GM18507 (cell line): ENCODE measurements around the gene SERPINA3.

Source experiments
- DNase-seq: peaks from one replicate; pipeline ENCODE4 v3.0.0; 2011; ENCODE audit warnings: low read depth; ENCODE audit not compliant: insufficient read length; ENCODE audit errors: extremely low spot score
- FAIRE-seq: peaks from 2 replicates; lab custom pipeline; 2011; peaks lifted over from hg19 to GRCh38; lab: Jason Lieb, UNC

The SERPINA3 gene

DNA sequence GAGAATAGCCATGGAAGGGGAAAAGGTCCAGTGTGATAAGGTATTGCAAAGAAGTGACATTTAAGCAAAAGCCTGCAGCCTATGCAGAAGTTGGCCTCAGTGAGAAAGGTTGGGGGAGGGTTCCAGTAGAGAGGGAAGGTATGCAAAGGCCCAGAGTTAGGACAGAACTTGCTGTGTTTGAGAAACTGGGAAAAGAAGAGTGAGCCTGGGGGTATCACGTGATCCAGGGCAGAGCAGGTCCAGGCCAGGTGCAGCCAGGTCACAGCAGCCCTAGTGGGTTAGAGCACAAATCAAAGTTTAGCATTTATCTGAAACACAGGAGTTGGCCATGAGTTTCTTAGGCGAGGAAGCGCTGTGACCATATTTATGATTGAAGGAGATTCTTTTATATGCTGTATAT lies 29.3 kb upstream of the SERPINA3 start:
- FAIRE-seq = no peak
- DNase-seq = no peak

DNA sequence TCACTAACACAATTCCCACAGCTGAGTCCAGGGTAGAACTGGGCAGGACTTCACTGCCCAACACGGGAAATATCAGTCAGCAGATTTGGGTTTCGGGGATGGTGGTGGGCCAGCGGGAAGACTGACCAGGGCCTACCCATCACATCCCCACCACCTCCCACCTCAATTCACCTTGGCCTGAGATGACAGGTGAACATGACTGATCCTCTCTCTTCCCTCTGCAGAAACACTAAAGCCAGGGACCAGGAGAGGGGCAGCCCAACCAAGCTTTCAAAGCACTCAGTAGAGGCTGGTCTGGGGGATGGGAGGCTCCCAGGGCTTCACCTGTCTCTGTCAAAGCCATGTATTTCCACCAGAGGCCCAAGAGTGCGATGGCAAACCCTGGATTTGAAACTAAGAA lies 28.6 kb upstream of the SERPINA3 start:
- no peak for FAIRE-seq

DNA sequence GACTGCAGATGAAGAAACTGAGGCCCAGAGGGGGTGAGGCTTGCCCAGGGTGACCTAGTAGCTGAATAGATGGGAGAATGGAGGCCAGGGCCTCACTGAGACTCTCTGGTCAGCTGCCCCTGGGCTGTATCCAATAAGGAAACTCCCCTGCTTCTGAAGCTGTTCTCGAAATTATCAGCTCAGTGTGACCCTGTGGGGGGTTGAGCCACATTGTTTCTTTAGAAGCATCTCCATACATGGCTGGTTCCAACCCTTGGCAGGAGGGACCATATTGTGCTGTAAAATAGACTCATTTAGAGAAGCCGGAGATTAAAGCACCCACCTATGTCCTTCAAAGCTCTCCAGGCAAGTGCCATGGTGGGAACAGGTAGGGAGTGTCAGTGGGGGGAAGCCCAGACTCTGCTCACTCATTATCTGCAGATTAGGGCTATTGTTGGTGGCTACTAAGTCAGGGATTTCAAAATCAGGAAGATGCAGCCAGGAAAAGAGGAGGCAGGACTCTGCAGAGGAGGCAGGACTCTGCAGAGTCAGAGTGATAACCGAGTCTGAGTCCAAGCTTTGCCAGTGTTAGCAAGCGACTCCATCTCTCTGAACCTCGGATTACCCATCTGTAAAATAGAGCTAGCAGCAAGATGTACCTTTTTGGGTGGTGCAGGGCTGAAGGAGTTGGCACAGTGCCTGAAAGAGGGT lies 27.5 kb upstream of the SERPINA3 start:
- FAIRE-seq = no peak
- DNase-seq = no peak

More for the DNA sequence above, 28.6 kb upstream of the SERPINA3 start:
- no peak for DNase-seq

DNA sequence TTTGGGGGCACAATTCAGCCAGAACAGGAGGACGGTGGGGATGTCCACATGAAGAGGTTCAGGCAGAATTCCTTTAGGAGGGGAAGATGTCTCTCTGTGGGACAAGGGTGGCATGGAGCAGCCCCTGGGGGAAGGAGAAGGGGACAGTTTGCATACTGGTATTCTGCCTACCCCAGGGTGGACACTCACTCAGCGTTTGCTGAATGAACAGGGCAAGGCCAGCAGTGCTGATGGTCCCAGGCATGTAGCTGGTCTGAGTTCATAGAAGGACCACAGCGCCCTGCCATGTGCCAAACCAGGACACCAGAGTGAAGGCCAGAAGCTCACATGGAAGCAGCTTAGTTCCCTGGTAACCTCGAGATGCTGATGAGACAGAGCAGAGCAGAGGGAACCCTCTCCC lies 25.6 kb upstream of the SERPINA3 start:
- no peak for FAIRE-seq
- DNase-seq = no peak

DNA sequence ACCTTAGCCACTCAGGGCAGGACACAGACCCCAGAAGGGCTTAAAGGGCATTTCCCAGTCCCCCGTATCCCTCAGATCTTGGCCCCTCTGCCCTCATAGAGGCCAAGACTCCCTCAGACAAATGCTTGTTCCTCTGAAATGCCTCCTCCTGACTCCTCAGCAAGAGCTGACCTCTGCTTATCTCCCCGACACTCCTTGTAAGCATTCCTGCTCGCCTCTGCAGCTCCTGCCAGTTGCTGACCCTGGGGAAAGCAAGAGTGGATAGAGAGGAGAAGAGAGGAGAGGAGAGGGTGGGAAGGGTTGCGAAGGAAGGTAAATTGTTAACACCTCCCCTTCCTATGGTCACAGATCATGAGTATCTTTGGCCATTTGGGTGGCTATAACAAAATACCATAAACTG lies 23.9 kb upstream of the SERPINA3 start:
- FAIRE-seq (no peak), DNase-seq (no peak)

DNA sequence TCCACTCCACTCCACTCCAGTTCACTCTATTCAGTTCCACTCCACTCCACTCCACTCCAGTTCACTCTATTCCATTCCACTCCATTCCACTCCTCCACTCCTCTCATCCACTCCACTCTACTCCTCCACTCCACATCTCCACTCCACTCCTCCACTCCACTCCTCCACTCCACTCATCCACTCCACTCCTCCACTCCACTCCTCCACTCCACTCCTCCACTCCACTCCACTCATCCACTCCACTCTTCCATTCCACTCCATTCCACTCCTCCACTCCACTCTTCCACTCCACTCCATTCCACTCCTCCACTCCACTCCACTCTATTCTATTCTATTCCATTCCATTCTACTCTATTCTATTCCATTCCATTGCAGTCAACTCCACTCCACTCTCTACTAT lies 21.1 kb upstream of the SERPINA3 start:
- FAIRE-seq (no peak), DNase-seq (no peak)

DNA sequence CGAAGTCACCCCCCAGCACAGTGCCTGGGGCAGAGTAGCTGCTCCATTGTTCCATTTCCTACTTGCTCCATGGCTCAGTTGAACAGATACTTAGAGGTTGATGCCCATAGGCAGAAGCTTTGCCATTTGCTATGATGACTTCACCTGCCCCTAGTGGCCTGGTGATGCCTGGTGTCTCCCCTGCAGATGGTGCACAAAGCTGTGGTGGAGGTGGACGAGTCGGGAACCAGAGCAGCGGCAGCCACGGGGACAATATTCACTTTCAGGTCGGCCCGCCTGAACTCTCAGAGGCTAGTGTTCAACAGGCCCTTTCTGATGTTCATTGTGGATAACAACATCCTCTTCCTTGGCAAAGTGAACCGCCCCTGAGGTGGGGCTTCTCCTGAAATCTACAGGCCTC lies 20.3 kb upstream of the SERPINA3 start:
- DNase-seq (no peak), FAIRE-seq (no peak)

DNA sequence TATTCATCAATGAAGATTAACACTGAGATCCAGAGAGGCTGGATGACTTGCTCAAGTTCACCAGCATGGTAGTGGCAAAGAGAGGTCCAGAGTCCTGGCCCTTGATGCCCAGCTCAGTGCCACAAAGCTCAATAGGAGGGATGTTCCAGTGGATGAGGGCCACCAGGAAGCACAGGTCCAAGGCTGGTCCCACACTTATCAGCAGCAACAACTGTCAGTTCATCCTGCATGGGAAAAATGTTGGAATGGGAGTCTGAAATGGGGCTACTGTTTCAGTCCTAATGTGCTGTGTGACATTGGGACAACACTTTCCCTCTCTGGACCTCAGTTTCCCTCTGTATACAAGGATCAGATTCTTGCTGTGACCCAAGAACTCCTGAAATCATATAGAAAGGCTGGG lies 19.7 kb upstream of the SERPINA3 start:
- FAIRE-seq (no peak), DNase-seq (no peak)

DNA sequence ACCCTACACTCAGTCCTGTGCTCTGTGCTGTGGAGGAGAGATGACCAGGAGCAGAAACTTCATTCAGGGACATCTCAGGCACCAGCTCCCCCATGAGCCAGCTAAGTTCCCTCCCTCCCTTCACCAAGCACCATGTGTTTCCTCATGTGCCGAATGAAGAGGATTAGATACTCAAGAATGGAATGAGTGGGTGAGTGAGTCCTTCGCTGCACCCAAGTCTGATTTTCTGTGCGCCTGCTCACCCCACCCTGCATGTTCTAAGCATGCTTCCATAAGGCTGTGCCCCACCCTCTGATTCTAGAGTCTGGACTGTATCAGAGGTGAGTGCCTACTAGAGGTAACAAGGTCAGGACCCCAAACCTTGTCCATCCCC lies 18.8 kb upstream of the SERPINA3 start:
- DNase-seq (no peak), FAIRE-seq (no peak)

DNA sequence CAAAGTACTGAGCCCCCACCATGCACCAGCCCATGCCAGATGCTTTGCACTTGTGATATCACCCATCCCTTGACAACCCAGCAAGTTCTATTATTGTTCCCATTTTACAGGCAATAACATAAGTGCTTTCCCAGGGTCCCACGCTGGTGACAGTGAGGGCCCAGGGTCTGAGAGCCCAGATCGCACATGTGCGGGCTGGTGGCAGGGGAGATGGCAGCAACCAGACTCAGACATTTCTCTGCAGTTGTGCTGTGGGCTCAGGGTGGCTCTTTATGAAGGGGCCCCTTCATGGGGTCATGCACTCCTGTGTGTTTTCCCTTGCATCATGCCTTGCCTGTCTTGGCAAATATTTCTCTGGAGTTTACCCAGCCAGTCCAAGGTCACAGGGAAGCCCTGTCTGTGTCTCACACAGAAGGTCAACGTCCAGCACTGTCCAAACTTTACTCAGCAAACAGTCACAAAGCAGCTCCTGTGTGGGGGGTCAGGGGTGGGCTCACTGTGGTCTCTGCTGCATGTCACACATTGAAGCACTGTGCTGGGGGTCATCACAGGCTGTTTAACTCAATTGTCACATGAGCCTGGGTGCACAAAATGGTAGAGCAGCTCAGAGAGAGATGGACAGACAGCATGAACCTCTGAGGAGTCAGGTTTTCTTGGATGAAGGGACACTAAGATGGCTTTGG lies 18.3 kb upstream of the SERPINA3 start:
- no peak for DNase-seq
- FAIRE-seq = no peak

DNA sequence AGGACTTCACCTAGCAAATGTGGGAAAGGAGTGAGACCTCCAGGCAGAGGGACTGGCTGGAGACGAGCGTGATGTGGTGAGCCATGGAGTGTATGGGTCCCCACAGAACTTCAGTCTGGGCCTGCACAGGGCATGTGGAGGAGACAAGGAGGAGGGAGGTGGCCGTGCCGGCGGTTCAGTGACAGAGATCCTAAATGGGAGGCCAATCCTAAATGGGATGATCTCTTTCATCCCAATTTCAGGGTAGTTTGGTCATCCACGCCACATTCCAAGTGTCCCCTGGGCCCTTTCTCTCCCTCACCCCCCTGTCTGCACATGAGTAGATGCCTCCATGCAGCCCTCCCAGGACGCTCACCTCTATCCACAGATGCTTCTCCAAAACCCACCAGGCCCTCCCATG lies 17.8 kb upstream of the SERPINA3 start:
- FAIRE-seq = no peak
- DNase-seq = no peak

DNA sequence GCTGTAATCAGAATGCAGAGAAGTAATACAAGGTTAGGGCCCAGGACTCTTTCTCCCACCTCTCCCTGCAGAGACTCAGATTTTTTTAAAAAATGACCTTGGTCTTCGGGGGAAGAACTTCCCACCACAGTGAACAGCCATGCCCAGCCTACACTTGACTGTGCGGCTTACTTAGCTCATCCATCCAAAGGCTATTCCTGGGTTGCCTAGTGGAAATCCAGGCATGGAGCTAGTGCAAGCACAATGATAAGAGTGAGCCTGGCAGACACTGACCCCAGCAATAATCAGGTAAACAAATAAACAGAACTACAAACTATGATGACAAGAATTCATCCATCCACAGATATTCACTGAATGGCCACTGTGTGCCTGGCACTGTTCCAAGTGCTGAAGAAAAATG lies 16.3 kb upstream of the SERPINA3 start:
- DNase-seq = no peak
- FAIRE-seq = no peak

DNA sequence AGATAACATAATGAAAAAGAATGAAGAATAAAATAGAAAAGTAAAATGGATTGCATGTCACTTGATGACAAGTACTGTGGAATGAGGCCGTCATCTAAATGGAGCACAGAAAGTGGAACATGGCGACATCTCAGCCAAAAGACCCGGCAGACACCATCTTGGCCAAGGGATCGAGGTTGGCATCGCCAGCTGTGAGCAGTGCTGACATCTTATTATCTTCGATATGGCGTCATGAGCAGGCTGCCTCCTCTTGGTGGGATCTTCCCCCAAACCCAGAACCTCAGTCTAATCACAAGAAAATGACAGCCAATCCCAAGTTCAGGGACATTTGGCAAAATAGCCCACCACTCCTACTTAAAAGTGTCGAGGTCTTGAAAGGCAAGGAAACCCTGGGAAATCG lies 15.8 kb upstream of the SERPINA3 start:
- no peak for FAIRE-seq
- no peak for DNase-seq

DNA sequence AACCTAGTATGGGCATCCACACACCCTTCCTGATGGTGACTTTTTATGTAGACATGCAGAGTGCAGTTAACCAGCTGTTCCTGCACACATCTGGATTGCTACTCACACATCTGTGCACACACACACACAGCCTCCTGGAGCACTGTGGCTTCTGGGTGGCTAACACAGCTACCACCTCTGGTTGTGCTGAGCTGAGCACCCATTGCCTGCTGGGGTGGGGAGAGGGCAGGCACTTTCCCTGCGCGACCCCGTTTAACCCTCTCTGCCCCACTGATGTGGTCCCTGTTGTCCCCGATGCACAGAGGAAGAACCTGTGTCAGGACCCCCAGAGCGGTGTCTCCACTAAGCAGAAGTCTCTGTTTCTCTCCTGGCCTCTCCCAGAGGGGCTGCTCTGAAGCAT lies 14.4 kb upstream of the SERPINA3 start:
- DNase-seq (no peak), FAIRE-seq (no peak)

DNA sequence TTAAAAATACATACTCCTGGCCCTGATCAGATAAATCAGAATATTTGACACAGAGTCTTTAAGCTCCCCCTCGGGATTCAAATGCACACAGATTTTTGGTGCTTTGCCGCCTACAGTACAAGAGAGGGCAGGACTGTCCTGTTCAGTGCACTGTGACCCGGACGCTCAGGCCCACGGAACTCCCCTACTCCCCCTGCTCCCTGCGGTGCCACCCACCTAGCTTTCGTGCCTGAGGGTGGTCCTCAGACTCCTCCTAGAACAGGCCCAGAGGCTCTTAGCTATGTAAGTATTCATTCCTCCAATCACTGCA lies 13.7 kb upstream of the SERPINA3 start:
- DNase-seq (no peak), FAIRE-seq (no peak)

DNA sequence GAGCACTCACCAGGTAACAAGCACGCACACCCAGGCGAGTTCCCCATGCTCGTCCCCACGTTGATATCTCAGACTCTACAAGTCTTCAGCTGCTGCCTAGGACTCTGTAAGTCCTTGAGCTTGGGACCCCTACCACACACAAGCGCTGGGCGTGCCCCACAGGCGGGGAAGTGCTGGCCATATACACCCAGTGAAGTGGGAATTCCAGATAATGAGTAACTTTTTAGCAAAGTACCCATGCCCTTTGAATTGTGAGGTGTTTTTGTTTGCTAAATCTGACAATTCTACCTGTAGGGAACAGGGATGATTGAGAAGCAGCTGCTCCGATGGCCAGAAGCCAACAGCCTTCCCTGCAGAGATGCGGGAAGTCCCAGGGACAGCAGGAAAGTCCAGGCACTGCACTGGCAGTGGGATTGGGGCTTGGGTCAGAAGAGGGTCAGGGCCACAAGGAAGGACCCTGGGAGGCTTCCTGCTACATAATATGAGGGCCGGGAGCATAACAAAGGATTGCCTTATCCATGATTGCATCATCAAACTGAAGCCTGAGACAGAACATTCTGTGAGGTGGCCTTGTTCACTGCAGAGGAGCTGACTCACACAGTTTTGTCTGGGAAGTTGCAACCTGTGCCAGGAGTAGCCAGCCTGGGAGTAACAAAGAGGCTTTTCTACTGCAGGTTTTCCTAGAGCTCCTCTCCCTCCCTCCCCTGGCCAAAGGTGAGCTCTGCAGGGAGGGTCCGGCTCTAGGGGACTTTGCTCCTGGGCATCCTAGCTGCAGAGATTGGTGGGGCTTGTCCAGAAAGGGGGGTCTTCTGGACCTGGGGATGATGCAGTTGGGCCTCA lies 13.2 kb upstream of the SERPINA3 start:
- DNase-seq (no peak), FAIRE-seq (no peak)

DNA sequence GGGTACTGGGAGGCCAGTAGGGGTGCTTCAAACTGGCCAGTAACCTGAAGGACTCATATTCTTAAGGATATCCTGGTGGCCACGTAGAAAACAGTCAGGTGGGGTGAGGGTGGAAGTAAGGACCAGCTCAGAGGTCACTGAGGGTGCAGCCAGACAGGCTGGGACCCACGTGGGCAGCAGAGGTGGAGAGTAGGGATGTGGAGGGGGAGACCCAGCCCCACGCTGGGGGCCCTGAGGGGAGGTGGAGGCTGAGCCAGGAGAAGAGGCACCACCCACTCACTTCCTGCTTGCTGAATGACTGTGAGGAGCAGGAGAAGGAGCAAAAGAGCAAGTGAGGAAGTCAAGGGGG lies 12.6 kb upstream of the SERPINA3 start:
- FAIRE-seq (no peak), DNase-seq (no peak)

DNA sequence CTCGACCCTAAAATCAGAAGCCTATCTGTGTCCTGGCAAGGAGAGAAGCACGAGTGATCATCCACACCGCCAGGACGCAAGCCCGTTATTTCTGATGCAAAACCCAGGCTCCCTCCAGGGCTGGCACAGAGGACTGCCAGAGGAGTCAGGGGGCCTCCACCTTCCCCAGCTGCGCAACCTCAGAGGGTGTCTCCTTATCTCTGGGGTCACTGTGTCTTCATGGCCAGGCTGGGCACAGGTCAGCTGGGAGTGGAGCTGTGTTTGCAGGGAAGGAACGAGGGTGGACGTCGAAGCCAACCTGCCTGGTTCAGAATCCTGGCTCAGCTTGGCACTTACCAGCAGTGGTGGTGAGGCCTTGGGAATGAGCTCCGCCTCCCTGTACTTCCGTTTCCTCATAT lies 12.0 kb upstream of the SERPINA3 start:
- DNase-seq (no peak), FAIRE-seq (no peak)

DNA sequence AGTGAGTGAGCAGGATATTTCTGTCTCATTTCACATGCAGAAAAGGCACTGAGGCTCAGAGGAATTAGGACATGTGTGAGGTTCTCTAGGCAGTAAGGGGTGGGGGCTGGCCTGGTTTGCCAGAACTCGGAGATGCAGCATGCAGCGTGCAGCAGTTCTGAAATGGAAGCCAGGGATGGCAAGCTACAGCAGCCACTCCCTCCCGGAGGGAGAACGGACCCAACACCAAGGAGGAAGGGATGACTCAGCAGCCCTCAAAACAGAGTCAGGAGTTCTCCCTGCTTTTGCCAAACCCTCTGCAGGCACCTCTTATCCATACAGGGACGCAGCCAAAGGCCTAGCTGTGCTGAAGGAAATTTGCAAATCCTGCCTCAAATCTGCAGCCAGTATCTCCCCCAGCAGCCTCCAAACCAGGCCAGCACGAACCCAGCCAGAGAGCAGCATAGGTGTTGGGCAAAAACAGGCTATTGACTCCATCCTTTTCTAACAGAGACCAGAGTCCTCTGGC lies 10.3 kb upstream of the SERPINA3 start:
- DNase-seq (no peak), FAIRE-seq (no peak)

DNA sequence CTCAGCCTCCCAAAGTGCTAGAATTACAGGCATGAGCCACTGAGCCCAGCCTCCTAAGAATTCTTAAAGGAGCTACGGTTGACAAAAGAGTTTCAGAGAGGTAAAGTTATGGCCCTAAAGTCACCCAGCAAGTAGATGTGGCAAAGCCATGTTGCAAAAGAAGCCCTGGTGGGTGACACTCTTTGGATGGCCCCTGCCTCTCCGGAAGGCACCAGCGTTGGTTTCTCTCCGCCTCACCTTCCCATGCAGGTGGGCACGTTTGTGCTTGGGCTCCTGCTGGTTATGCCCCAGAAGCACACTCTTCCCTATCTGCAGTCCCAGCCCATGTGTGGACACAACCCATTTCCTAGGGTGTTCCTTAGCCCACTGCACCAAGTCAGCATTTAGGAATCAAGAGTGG lies 9.5 kb upstream of the SERPINA3 start:
- DNase-seq = no peak

DNA sequence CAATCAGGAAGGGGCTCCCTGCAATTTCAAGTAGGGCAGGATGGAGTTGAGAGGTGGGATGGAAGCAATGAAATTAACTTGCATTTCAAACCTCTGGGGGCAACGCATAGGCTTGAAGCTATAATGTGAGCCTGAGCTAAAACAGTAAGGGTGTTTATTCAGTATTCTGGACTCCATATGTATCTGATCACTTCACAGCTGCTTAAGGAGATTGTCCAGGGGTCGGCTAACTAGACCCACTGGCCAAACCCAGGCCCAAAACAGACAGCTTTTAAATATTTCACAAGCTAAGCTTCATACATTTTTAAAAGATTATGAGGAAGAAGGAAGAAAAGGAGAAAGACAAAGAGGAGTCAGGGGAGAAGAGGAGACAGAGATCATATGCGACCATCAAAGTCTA lies 6.8 kb upstream of the SERPINA3 start:
- no peak for DNase-seq
- FAIRE-seq = no peak

More for the DNA sequence above, 9.5 kb upstream of the SERPINA3 start:
- no peak for FAIRE-seq
